ENCODE results near the gene TERT.

GRCh38 chr5:1291611-1292080 lies 3.2 kb downstream of the TERT start:
- TF ChIP-seq, protein P1, sequence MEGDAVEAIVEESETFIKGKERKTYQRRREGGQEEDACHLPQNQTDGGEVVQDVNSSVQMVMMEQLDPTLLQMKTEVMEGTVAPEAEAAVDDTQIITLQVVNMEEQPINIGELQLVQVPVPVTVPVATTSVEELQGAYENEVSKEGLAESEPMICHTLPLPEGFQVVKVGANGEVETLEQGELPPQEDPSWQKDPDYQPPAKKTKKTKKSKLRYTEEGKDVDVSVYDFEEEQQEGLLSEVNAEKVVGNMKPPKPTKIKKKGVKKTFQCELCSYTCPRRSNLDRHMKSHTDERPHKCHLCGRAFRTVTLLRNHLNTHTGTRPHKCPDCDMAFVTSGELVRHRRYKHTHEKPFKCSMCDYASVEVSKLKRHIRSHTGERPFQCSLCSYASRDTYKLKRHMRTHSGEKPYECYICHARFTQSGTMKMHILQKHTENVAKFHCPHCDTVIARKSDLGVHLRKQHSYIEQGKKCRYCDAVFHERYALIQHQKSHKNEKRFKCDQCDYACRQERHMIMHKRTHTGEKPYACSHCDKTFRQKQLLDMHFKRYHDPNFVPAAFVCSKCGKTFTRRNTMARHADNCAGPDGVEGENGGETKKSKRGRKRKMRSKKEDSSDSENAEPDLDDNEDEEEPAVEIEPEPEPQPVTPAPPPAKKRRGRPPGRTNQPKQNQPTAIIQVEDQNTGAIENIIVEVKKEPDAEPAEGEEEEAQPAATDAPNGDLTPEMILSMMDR (IDR thresholded peaks at IDR 0.05; ENCODE audit: insufficient read depth, low read length, poor library complexity, severe bottlenecking), result no peak
- TF ChIP-seq EZH2phosphoT487 (conservative IDR thresholded peaks at IDR 0.05; ENCODE audit: low read length), result no peak
